Effector memory CD8-positive, alpha-beta T cell (primary cell): ENCODE measurements around the gene RCE1.

Experiments
- ATAC-seq: fragments of 150-1000 bp; cut with Tn5 transposase; replicated peaks from 2 replicates; pipeline ENCODE4 v1.10.0; 2021; ENCODE audit warnings: mild to moderate bottlenecking, moderate library complexity
- DNase-seq, 3 experiments: peaks; one replicate each; pipeline ENCODE4 v3.0.0; 2021
- H3K27ac Mint-ChIP-seq, 2 donors: one replicate each; pipeline ENCODE4 v1.8.0; 2022; ENCODE audit warnings: mild to moderate bottlenecking in 2 of 2, mixed read lengths in 2 of 2, moderate library complexity in 2 of 2
- H3K27me3 Mint-ChIP-seq, 2 donors: one replicate each; pipeline ENCODE4 v1.8.0; 2022; ENCODE audit warnings: mixed read lengths in 2 of 2
- H3K36me3 Mint-ChIP-seq: one replicate; pipeline ENCODE4 v1.8.0; 2022; ENCODE audit warnings: mild to moderate bottlenecking, moderate library complexity, mixed read lengths; ENCODE audit not compliant: insufficient read depth
- H3K4me1 Mint-ChIP-seq, 2 donors: one replicate each; pipeline ENCODE4 v1.8.0; 2022; ENCODE audit warnings: low read depth in 2 of 2, mixed read lengths in 2 of 2
- H3K4me3 Mint-ChIP-seq, 2 donors: one replicate each; pipeline ENCODE4 v1.8.0; 2022; ENCODE audit warnings: mild to moderate bottlenecking in 2 of 2, mixed read lengths in 2 of 2, moderate library complexity in 2 of 2
- H3K9me3 Mint-ChIP-seq, 2 donors: one replicate each; pipeline ENCODE4 v1.8.0; 2022; ENCODE audit warnings: mixed read lengths in 2 of 2

RCE1 gene

DNA sequence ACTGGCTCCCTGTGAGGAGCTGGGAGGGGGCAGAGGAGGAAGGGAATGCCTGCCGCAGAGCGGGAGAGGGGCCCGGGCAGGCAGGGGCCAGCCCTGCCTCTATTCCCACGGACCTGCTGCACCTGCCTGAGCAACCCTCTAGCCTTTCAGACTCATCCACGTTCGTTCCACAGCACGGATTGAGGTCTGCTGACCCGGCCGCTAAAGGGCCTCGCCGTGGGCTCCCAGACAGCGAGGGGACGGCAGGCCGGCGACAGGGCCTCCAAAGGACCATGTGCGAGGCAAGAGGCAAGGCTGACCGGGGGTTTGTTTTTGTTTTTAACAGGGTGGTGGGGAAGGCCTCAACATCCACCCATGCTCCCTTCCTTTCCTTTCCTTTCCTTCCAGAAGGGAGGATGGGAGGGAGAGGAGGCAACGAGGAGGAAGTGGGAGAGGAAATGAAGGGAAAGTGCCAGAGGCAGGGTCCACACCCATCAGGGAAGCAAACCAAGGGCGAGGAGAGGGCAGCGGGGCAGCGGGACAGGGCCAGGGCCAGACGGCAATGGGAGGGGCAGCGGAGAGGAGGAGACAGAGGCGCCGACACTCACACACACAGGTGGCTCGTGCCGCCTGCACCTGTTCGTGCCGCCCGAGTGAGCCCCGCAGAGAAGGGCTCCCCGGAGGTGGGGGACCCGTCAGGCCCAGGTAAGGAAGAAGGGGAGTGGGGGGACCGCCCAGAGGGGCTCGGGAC is 21.1 kb downstream of the RCE1 start:
- DNase-seq = no peak
- Mint-ChIP-seq H3K36me3 (peaks cover under 1% of the 10 kb centered on the region), H3K4me3 (no peak overlapping the region)

DNA sequence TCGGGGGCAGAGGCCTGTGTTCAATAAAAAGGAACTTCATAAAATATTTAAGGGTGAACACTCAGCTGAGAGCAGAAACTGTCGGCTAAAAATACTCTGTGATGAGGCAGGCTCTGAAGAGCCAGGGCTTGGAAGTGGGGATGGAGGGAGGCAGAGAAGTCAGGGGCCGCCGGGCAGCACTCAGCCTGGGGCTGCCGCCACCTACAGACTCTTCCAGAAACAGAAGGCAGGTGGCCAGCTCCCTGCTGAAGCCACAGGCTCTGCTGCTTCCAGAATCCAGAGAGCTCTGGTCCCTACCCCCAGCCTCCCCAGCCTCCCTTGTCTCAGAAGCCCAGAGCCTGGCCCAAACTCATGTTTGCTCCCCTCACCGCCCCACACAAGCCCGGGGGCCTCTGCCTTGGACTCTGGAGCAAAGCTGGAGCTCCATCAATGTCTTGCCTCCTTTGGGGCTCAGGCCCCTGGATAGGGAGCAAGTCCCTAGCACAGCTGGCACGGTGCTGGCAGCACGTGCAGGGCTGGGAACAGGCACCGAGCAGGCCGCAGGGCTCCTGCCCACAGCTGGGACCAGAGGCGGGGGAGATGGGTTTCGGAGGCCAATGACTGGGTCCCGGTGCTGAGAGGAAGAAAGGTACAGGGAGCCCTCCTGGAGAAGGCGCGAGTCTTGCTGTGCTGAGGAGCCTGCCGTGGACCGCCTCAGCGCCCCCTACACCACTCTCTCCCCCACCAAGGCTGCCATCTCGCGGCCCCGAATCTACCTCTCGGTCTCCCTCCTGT is 21.9 kb downstream of the RCE1 start:
- no peaks in the 10 kb centered on the region for H3K9me3 Mint-ChIP-seq
- ATAC-seq = no peak
- no peak overlapping the region for H3K4me3 Mint-ChIP-seq
- H3K36me3 Mint-ChIP-seq = no peaks in the 10 kb centered on the region
- no peaks in the 10 kb centered on the region for H3K27me3 Mint-ChIP-seq
- H3K27ac Mint-ChIP-seq = no peak overlapping the region
- H3K4me1 Mint-ChIP-seq = peaks cover 3 to 5% of the 10 kb centered on the region in 2 donors
- no peak for DNase-seq

More for the DNA sequence above, 21.1 kb downstream of the RCE1 start:
- Mint-ChIP-seq H3K4me1 (peaks cover 3 to 5% of the 10 kb centered on the region in 2 donors), H3K27ac (no peak overlapping the region), H3K9me3 (no peaks in the 10 kb centered on the region), H3K27me3 (no peaks in the 10 kb centered on the region)
- ATAC-seq = no peak

DNA sequence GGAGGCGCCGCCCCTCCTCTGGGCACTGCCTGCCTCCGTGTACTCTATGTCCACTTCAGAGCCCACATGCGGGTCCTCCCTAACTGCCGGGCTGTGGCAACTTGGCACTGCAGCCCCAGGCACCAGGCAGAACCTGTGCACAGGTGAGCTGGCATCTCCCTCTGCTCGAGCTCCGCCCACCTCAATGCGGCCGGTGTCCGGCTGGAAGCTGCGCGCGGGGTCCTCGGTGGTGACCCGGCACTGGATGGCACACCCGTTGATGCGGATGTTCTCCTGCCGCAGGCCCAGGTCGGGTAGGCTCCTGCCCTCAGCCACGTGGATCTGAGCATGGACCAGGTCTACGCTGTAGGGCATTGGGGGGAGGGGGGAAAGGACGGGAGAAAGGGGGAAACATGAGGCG is 22.8 kb downstream of the RCE1 start:
- no peaks in the 10 kb centered on the region for H3K36me3 Mint-ChIP-seq
- DNase-seq (no peak), ATAC-seq (no peak)
- no peak overlapping the region for H3K4me3 Mint-ChIP-seq
- no peaks in the 10 kb centered on the region for H3K27me3 Mint-ChIP-seq
- no peaks in the 10 kb centered on the region for H3K9me3 Mint-ChIP-seq
- no peak overlapping the region for H3K27ac Mint-ChIP-seq
- peaks cover 3 to 5% of the 10 kb centered on the region in 2 donors for H3K4me1 Mint-ChIP-seq

DNA sequence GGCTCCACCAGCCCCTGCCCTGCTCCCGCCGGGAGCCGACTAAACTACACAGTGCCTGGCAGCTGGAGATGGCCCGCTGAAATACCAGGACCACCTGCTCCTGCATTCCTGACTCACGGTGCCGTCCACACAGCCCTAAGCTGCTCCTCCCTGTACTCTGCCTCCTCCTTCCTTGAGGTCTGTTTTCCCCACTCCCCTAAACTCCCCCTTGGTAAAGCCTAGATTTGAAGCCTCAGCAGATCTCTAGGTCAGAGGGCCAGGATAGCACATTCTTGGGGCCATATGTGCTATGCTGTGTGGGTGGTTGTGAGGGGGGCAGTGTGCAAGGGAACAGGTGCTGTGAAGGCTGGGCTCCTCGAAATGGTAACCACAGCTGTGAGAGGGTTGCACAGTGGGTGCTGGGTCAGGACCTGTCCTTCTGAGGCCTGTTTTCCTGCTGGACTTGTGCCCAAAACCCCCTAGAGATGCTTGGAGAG is 23.3 kb downstream of the RCE1 start:
- no peak overlapping the region for H3K27ac Mint-ChIP-seq
- H3K4me1 Mint-ChIP-seq = peaks cover 3 to 5% of the 10 kb centered on the region in 2 donors

DNA sequence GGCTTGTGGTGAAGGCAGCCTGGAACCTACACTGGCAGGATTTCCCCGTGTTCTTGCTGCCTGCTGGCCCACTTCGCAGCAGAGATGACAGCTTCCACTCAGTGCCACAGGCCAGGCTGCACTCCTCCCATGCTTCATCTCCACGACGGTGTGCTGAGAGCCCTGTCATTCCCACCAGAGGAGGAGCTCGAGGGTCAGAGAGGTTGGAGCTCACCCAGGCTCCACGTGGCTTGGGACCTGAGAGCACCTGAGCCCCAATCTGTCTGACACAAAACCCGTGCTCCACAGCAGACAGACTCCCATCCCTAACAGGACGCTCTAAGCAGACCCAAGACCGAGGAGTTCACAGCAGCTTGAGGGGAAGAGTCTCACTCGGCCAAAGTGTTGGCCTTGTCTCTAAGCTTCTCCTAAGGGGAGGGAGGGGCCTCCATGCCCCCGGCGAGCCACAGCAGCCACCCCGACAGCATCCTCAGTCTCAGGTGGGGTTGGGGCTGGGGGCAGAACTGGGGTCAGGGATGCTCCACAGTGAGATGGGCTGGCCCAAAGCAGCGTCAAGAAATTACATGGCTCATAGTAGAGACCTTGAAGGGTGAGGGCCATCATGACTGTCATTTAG is 24.3 kb downstream of the RCE1 start:
- Mint-ChIP-seq H3K4me3 (no peak overlapping the region), H3K27ac (no peak overlapping the region), H3K36me3 (no peaks in the 10 kb centered on the region), H3K27me3 (no peaks in the 10 kb centered on the region), H3K9me3 (no peaks in the 10 kb centered on the region), H3K4me1 (peaks cover 3 to 5% of the 10 kb centered on the region in 2 donors)
- DNase-seq (no peak), ATAC-seq (no peak)

More for the DNA sequence above, 23.3 kb downstream of the RCE1 start:
- Mint-ChIP-seq H3K36me3 (no peaks in the 10 kb centered on the region), H3K27me3 (no peaks in the 10 kb centered on the region), H3K9me3 (no peaks in the 10 kb centered on the region), H3K4me3 (no peak overlapping the region)
- no peak for DNase-seq
- no peak for ATAC-seq

DNA sequence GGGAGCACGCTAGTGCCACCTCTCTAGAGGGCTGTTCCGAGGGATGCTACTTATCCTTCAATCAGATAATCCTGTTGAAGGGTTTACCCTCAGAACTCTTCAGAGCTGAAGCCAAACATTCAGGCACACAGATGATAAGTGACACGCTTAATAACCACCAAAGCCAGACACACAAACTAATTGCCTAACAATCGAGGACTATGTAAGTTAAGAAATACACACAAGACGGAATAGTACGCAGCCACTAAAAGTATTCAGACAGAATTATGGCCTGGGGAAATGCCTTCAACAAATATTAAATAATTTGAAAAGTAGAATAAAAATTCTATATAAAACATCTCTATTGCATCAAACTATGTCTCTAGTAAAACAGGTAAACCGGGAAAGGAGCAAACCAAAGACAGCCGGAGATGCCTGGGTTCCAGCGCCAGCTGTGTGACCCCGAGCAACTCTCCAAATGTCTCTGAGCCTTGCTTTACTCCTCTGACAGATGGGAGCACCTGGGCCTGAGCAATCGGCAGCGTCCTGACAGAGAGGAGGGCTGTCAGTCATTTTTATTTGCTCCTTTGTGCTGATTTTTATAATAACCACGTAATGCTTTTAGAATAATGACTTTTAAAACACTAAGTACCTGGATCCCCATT is 25.0 kb downstream of the RCE1 start:
- no peaks in the 10 kb centered on the region for H3K9me3 Mint-ChIP-seq
- no peaks in the 10 kb centered on the region for H3K27me3 Mint-ChIP-seq
- H3K4me3 Mint-ChIP-seq = no peak overlapping the region
- ATAC-seq = no peak
- no peaks in the 10 kb centered on the region for H3K36me3 Mint-ChIP-seq
- H3K4me1 Mint-ChIP-seq = peaks cover 3 to 5% of the 10 kb centered on the region in 2 donors
- no peak for DNase-seq
- H3K27ac Mint-ChIP-seq = no peak overlapping the region

DNA sequence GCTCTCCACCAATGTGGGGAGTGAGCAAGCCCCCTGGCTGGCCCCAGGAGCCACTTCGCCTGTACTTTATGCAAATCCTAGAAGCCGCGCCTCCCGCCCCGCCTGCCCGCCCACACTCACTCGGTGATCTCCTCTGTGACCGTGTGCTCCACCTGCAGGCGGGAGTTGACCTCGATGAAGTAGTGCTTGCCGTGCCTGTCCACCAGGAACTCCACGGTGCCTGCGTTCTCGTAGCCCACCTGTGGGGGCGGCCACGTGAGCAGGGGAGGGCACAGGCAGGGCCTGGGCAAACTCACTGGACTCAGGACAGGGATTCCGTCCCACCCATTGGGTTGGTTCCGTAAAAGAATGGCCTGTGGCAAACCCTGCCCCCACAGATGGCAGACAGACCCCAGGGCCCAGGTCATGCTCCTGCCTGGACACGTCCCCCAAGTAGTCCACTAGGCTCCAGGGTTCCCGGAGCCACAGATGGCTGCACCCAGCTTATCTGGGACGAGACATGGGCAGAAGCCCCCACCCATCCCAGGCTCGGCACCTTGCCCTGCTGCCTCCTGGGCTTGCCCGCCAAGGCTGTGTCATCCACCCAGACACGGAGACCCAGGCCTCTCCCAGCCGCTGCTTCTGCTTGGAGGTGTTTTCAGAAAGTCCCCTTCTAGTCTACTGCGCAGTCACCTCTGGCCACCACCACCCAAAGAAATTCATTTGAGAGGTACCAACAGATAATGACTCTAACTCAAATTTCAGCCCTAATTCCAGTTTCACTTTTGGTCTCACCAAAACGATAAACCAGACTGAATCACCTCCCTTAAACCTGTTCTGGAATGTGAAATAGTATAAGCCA is 25.7 kb downstream of the RCE1 start:
- H3K4me3 Mint-ChIP-seq = no peak overlapping the region
- peak; percentile 64 to 69 (median 66) for DNase-seq

DNA sequence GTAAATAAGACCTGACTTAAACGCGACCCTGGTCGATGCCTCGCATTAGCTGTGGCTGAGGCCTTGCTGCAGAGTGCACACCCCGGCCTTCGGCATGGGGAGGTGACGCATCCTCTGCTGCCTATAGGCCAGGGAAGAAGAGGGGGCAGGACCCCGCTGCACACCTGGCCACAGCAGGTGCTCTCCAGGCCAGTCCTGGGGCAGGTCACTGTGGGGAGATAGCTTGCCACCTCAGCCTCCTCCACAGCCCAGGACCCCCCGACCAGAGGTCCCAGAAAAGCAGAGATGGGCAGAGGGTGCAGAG is 26.3 kb downstream of the RCE1 start:
- DNase-seq = no peak
- no peak for ATAC-seq
- no peaks in the 10 kb centered on the region for H3K36me3 Mint-ChIP-seq
- no peak overlapping the region for H3K4me3 Mint-ChIP-seq
- peaks cover 0 to under 1% of the 10 kb centered on the region in 2 donors for H3K27me3 Mint-ChIP-seq
- H3K4me1 Mint-ChIP-seq = peaks cover 3 to 5% of the 10 kb centered on the region in 2 donors
- no peak overlapping the region for H3K27ac Mint-ChIP-seq
- H3K9me3 Mint-ChIP-seq = no peaks in the 10 kb centered on the region

More for the DNA sequence above, 25.7 kb downstream of the RCE1 start:
- H3K27ac Mint-ChIP-seq = no peak overlapping the region
- H3K36me3 Mint-ChIP-seq = no peaks in the 10 kb centered on the region
- peaks cover 3 to 5% of the 10 kb centered on the region in 2 donors for H3K4me1 Mint-ChIP-seq
- ATAC-seq = peak; percentile 99
- H3K9me3 Mint-ChIP-seq = no peaks in the 10 kb centered on the region
- no peaks in the 10 kb centered on the region for H3K27me3 Mint-ChIP-seq

DNA sequence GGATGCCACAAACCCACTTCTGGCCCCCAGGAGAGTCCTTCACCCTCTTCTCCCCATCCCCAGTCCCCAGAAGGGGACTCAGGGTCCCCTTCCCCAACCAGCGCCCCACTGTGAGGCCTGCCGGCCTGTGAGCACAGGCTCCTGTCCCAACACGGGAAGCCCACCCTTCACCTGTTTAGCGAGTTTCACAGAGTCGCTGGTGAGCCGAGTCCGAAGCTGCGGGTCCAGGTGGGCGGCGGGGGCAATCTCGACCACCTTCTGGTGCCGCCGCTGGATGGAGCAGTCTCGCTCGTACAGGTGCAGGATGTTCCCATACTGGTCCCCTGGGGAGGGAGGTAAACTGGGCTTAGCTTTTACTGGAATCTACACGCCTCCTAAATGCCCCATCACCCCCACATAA is 26.9 kb downstream of the RCE1 start:
- Mint-ChIP-seq H3K27me3 (peaks cover 0 to 6% of the 10 kb centered on the region in 2 donors), H3K36me3 (no peaks in the 10 kb centered on the region), H3K27ac (no peak overlapping the region), H3K9me3 (no peaks in the 10 kb centered on the region), H3K4me1 (peaks cover 3 to 5% of the 10 kb centered on the region in 2 donors), H3K4me3 (no peak overlapping the region)
- no peak for DNase-seq
- no peak for ATAC-seq

DNA sequence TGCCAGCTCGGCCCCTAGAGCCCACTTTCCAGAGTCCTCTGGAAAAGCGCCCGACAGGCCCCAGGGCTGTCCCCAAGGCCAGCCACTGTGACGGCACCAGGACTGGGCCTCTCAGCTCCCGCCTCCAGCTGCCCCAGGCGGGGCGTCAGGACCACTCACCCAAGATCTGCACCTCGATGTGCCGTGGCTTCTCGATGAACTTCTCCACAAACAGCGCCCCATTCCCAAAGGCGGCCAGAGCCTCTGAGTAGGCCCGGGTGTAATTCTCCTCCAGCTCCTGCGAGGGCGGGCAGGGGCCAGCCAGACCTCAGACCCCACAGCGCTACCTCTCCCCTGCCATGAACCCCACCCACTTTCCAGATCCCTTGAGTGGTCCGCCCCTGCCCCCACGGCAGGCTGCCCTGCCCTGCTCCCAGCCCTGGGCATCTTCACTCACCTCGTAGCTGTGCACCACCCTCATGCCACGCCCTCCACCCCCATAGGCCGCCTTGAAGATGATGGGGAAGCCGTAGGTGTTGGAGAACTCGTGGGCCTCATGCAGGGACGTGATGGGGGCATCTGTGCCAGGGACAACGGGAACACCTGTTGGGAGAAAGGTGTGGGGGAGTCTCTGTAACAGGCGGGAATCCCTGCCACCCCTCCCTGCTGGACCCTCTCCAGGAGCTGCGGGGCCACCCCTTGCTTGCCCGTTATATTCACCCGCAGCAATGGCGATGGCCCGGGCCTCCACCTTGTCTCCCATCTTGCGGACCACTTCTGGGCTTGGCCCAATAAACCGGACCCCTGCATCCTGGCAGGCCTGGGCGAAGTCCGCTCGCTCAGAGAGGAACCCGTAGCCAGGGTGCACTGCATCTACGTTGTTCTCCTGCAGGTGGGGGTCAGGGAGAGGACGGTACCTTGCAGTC is 27.6 kb downstream of the RCE1 start:
- H3K4me1 Mint-ChIP-seq = peaks cover 3 to 5% of the 10 kb centered on the region in 2 donors
- DNase-seq = no peak
- no peak overlapping the region for H3K27ac Mint-ChIP-seq
- H3K27me3 Mint-ChIP-seq = peaks cover 0 to 11% of the 10 kb centered on the region in 2 donors
- no peaks in the 10 kb centered on the region for H3K9me3 Mint-ChIP-seq
- H3K4me3 Mint-ChIP-seq = no peak overlapping the region
- no peak for ATAC-seq
- H3K36me3 Mint-ChIP-seq = peaks cover 1% of the 10 kb centered on the region

DNA sequence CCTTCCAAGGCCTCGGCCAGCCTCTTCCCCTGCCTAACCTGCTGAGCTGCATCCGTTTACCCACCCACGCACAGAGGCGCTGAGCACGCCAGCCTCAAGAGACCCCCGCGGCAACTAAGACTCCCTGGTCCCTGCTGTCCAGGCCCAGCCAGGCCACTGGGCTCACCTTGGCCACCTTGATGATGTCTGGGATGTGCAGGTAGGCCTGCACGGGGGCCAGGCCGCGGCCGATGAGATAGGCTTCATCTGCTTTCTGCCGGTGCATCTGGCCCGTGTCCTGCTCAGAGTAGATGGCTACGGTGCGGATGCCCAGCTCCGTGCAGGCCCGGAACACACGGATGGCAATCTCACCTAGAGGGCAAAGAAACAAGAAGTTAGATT is 28.3 kb downstream of the RCE1 start:
- Mint-ChIP-seq H3K27me3 (peaks cover 0 to 17% of the 10 kb centered on the region in 2 donors), H3K36me3 (peaks cover 4% of the 10 kb centered on the region), H3K4me3 (no peak overlapping the region), H3K9me3 (no peaks in the 10 kb centered on the region), H3K4me1 (peaks cover 3 to 5% of the 10 kb centered on the region in 2 donors), H3K27ac (no peak overlapping the region)
- DNase-seq (no peak), ATAC-seq (no peak)

DNA sequence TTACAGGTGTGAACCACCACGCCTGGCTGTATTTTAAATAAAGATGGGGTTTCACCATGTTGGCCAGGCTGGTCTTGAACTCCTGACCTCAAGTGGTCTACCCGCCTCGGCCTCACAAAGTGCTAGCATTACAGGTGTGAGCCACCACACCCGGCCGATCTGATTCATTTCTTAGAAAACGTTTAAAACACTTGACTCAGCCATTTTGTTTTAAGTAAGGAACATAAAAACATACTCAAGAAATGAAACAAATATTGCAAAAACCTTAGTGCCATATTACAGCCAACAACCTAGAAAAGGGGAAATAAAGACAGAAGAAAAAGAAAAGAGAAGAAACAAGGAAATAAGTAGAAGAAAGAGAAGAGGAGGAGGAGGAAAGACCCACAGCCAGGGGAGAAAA is 31.0 kb downstream of the RCE1 start:
- Mint-ChIP-seq H3K36me3 (peaks cover 4% of the 10 kb centered on the region), H3K9me3 (no peaks in the 10 kb centered on the region), H3K27ac (no peak overlapping the region), H3K27me3 (peaks cover 0 to 20% of the 10 kb centered on the region in 2 donors), H3K4me1 (no peaks in the 10 kb centered on the region), H3K4me3 (no peak overlapping the region)
- ATAC-seq (no peak), DNase-seq (no peak)
